BE2C (cell line): Measurements from ENCODE around the gene PIK3C2B.

Experiments used
- DNase-seq: peaks from one replicate; pipeline ENCODE4 v3.0.0-alpha.2; 2020
- H3K27me3 ChIP-seq: fragments of 250-450 bp; sonication (Bioruptor Pico); 2 replicates; pipeline ENCODE4 v1.5.1; 2020; ENCODE audit warnings: mild to moderate bottlenecking
- H3K36me3 ChIP-seq: fragments of 250-450 bp; sonication (Bioruptor Pico); 2 replicates; pipeline ENCODE4 v1.5.1; 2020; ENCODE audit warnings: mild to moderate bottlenecking
- H3K4me1 ChIP-seq: fragments of 250-450 bp; sonication (Bioruptor Pico); 2 replicates; pipeline ENCODE4 v1.5.1; 2020
- H3K4me3 ChIP-seq: 2 replicates; pipeline ENCODE4 v1.5.1; 2011; ENCODE audit warnings: low read depth, low read length
- H3K9me3 ChIP-seq: fragments of 250-450 bp; sonication (Bioruptor Pico); 2 replicates; pipeline ENCODE4 v1.5.1; 2020
- TF ChIP-seq, protein P1 (sequence below): IDR thresholded peaks from 2 replicates; pipeline ENCODE4 v1.5.1; 2012; ENCODE audit warnings: mild to moderate bottlenecking, low read depth, low read length

Gene PIK3C2B

DNA sequence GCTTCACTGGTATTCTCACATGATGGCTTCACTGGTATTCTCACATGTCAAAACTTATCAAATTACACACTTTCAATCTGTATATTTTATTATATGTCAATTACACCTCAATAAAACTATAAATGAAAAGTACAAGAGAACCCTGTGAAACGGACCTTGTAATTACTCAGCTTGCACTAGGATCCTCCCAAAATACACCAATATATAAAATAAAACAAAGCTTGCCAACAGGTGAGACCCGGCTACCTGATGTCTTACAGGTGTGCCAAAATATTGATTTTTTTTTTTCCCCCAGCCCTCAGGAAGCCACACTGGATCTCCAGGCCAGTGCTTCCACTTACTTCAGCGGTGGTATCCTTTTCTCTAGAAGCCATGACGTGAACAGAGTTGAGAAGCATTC is 22.9 kb downstream of the PIK3C2B start:
- TF ChIP-seq, protein P1, sequence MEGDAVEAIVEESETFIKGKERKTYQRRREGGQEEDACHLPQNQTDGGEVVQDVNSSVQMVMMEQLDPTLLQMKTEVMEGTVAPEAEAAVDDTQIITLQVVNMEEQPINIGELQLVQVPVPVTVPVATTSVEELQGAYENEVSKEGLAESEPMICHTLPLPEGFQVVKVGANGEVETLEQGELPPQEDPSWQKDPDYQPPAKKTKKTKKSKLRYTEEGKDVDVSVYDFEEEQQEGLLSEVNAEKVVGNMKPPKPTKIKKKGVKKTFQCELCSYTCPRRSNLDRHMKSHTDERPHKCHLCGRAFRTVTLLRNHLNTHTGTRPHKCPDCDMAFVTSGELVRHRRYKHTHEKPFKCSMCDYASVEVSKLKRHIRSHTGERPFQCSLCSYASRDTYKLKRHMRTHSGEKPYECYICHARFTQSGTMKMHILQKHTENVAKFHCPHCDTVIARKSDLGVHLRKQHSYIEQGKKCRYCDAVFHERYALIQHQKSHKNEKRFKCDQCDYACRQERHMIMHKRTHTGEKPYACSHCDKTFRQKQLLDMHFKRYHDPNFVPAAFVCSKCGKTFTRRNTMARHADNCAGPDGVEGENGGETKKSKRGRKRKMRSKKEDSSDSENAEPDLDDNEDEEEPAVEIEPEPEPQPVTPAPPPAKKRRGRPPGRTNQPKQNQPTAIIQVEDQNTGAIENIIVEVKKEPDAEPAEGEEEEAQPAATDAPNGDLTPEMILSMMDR, result no peak
- no peak for DNase-seq
- H3K4me1 ChIP-seq, result peaks cover 6% of the 10 kb centered on the region
- H3K9me3 ChIP-seq, result no peaks in the 10 kb centered on the region
- no peak overlapping the region for H3K4me3 ChIP-seq
- H3K36me3 ChIP-seq, result peaks cover 6% of the 10 kb centered on the region; the same call in 1 of the 2 replicates
- H3K27me3 ChIP-seq, result no peaks in the 10 kb centered on the region

DNA sequence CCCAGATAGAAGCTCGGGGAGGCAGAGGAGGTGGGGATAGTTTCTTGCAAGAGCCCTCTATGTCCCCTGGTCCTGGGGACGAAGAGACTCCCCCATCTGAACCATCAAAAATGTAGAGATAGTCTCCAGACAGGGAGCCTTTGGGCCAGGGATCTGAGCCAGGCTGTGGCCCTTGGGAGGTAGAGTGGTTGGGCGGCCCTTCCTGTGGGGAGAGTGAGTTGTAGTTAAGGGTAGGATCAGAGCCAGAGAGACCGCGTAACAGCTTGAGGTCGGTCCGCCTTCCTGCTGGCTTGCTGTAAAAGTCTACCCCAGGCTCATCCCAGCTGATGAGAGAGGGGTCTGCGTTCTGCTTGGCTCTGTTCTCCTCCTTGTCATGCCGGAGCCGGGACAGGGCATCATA is 25.3 kb downstream of the PIK3C2B start:
- H3K4me1 ChIP-seq, result peaks cover 20% of the 10 kb centered on the region
- H3K36me3 ChIP-seq, result peaks cover 8% of the 10 kb centered on the region; the same call in 1 of the 2 replicates
- no peaks in the 10 kb centered on the region for H3K27me3 ChIP-seq
- H3K9me3 ChIP-seq, result no peaks in the 10 kb centered on the region
- H3K4me3 ChIP-seq, result no peak overlapping the region
- TF ChIP-seq, protein P1, result no peak
- no peak for DNase-seq

DNA sequence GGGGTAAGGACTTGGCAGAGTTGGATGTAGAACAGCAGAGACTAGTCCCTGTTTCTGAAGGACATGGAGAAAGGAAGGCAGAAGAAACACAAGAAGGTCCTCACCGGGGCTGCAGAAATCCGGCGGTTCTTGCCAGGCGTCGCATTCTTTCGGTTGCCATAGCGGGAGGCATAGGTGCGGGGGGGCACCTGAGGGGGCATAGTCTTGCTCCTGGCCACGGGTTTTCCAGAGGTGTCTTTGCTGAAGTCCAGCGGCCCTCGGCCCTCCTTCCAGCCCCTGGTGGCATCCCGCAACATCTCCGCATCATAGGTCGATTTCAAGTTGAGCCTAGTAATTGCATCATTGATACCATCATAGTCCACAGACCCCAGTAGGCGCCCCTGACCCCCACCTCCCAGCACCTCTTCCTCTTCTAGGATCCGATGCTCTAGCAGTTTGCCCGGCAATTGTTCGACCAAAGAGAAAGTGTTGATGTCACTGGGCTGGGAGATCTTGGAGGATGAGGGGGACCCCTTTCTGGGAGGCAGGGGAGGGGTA is 25.8 kb downstream of the PIK3C2B start:
- DNase-seq, result no peak
- Histone ChIP-seq H3K9me3 (no peaks in the 10 kb centered on the region), H3K27me3 (no peaks in the 10 kb centered on the region), H3K36me3 (peaks cover 9% of the 10 kb centered on the region; the same call in 1 of the 2 replicates), H3K4me3 (no peak overlapping the region), H3K4me1 (peaks cover 20% of the 10 kb centered on the region)
- TF ChIP-seq, protein P1, result no peak

DNA sequence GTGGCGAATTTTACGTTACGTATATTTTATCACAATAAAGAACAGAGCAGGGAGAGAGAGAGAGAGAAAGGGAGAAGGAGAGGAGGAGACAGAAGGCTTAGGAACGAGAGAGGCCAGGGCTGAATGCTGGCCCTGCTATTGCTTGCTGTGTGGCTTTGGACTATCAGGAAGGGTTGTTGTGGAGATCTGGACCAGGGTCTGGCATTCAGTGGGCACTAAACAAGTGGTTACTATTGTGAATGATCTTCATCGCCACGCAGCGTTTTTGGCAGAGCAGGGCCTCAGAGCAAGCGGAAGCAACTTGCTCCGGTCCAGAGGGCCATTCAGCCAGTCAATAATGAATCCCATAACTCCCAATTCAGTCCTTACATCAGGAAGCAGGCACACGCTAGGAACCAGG is 26.4 kb downstream of the PIK3C2B start:
- TF ChIP-seq, protein P1, result no peak
- Histone ChIP-seq H3K4me1 (peaks cover 21% of the 10 kb centered on the region), H3K27me3 (no peaks in the 10 kb centered on the region), H3K4me3 (no peak overlapping the region), H3K36me3 (peaks cover 9% of the 10 kb centered on the region; the same call in 1 of the 2 replicates), H3K9me3 (no peaks in the 10 kb centered on the region)
- DNase-seq, result no peak

DNA sequence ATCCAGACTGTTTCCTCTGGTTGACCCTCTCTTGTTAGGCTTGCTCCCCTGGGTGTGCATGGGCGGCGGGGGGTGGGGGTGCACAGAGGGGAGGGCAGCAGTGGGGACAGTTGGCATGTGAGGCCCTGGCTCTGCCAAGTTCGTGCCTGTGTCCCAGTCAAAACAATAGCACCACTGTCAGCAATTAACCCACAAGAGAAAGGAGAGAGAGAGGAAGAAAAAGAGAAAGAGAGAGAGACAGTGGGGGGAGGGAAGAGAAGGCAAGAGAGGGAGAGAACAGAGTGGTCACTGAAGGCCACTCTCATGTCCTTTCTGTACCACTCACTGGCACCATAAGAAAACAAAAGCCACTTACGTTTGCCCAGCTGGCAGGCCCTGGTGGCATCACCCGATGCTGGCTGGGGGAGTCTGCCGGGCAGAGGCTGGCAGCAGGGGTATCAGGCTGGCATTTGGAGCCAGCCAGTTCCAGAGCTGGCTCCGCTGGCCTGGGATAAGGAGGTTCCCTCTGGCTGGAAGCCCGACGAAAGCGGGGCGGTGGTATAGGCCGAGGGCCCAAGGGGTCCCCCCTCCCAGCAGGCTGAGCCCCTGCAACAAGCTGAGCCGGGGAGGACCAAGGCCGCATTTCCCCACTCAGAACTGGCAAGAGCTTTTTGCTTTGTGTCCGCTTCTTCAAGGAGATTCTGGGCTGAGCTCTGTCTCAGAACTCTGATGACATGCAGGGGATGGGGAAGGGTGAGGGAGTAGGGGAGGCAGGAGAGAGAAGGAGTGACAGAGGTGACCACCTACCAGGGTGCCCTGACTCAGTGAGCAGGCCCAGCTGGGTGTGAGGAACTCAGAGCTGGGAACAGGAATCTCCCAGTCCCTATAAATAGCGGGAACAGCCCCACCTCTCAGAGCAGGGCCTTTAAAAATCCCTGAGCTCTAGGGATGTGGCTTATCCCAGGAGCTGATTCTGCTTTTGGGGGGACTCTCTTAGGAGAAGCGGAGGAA is 27.9 kb downstream of the PIK3C2B start:
- H3K4me1 ChIP-seq, result peaks cover 23% of the 10 kb centered on the region
- DNase-seq, result no peak
- H3K9me3 ChIP-seq, result no peaks in the 10 kb centered on the region
- TF ChIP-seq, protein P1, result no peak
- no peak overlapping the region for H3K4me3 ChIP-seq
- H3K36me3 ChIP-seq, result peaks cover 9% of the 10 kb centered on the region; the same call in 1 of the 2 replicates
- H3K27me3 ChIP-seq, result no peaks in the 10 kb centered on the region
